GM12891 (cell line): ENCODE results near the gene SPCS2.
A peak's percentile ranks its signal among the peaks of the same experiment; 100 is the strongest.
"Not testable (repeated sequence)": the region's sequence is repeated elsewhere in the genome, so short reads cannot be mapped to it uniquely, and the experiment has no call there.

Source experiments
- DNase-seq: peaks from one replicate; pipeline ENCODE4 v3.0.0; 2011; ENCODE audit warnings: low spot score; ENCODE audit not compliant: insufficient read length
- FAIRE-seq: peaks from 2 replicates; lab custom pipeline; 2011; peaks lifted over from hg19 to GRCh38; lab: Jason Lieb, UNC
- PAX5 ChIP-seq: IDR thresholded peaks from 2 replicates; pipeline ENCODE4 v1.6.1; 2011; ENCODE audit warnings: low read length, moderate library complexity, mild to moderate bottlenecking; ENCODE audit not compliant: insufficient read depth, severe bottlenecking
- POLR2A ChIP-seq: IDR thresholded peaks from 2 replicates; pipeline ENCODE4 v1.6.1; 2011; ENCODE audit warnings: low read depth, low read length, control low read depth
- POLR2AphosphoS5 ChIP-seq: IDR thresholded peaks from 2 replicates; pipeline ENCODE4 v1.6.1; 2011; ENCODE audit warnings: low read depth, low read length, control low read depth
- POU2F2 ChIP-seq: IDR thresholded peaks from 2 replicates; pipeline ENCODE4 v1.6.1; 2011; ENCODE audit warnings: low read depth, mild to moderate bottlenecking, control low read depth, low read length, moderate library complexity
- SPI1 ChIP-seq: IDR thresholded peaks from 2 replicates; pipeline ENCODE4 v1.6.1; 2011; ENCODE audit warnings: low read depth, low read length, control low read depth
- TAF1 ChIP-seq: IDR thresholded peaks from 2 replicates; pipeline ENCODE4 v1.6.1; 2011; ENCODE audit warnings: low read depth, low read length, control low read depth

Gene SPCS2

DNA sequence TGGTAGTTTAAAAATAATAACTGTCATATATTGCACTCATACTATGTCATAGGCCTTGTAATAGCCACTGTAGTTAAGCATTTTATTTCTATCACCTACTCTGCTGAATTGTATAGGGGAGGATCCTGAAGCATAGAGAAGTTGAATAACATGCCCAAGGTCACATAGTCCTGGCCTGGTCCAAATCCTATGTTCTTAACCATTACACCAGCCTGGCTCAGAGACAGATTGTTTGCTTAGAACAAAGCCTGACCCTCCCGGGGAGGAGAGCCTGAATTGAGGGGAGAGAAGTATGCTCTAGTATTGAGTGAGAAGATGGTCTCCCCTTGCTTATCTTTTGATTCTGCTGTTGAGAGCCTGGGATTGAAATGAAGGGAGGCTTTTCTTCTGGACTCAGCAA is 41.9 kb downstream of the SPCS2 start:
- FAIRE-seq = no peak
- TF ChIP-seq POLR2AphosphoS5 (no peak), PAX5 (no peak), POLR2A (no peak), POU2F2 (no peak), TAF1 (no peak), SPI1 (no peak)
- DNase-seq = no peak

DNA sequence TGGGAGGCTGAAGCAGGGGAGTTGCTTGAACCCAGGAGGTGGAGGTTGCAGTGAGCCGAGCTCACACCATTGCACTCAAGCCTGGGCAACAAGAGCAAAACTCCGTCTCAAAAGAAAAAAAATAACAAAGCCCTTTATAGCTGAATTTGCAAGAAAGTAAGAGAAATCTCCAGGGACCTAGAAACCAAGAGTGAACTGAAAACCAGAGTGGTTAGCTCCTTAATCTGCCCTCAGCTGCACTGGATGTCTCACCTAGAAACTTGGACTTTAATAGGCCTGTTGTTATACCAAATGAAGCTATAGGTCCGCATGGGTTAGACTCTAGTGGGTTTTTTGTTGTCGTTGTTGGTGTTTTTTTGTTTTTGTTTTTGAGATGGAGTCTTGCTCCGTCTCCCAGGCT is 43.8 kb downstream of the SPCS2 start:
- DNase-seq (peak; percentile 12), FAIRE-seq (no peak)

DNA sequence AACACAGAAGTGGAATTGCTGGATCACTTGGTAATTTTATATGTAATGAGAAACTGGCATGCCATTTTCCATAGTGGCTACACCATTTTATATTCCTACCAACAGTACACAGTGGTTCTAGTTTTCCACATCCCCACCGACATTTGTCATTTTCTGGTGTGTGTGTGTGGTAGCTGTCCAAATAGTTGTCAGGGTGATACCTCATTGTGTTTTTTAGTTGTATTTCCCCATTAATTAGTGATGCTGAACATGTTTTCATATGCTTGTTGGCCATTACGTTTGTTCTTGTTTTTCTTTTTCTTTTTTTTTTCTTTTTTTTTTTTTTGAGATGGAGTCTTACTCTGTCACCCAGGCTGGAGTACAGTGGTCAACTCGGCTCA is 51.9 kb downstream of the SPCS2 start:
- FAIRE-seq (no peak), DNase-seq (no peak)
- TF ChIP-seq SPI1 (no peak), POU2F2 (no peak), TAF1 (no peak), PAX5 (no peak), POLR2A (no peak), POLR2AphosphoS5 (no peak)

More for the DNA sequence above, 43.8 kb downstream of the SPCS2 start:
- TF ChIP-seq TAF1 (no peak), POLR2A (no peak), POLR2AphosphoS5 (no peak), SPI1 (no peak), PAX5 (no peak), POU2F2 (no peak)

GRCh38 chr11:75001686-75002085 is 52.6 kb downstream of the SPCS2 start:
- peak; percentile 70 for FAIRE-seq
- TF ChIP-seq TAF1 (no peak), POLR2A (no peak), PAX5 (no peak), SPI1 (no peak), POU2F2 (no peak), POLR2AphosphoS5 (no peak)
- no peak for DNase-seq

DNA sequence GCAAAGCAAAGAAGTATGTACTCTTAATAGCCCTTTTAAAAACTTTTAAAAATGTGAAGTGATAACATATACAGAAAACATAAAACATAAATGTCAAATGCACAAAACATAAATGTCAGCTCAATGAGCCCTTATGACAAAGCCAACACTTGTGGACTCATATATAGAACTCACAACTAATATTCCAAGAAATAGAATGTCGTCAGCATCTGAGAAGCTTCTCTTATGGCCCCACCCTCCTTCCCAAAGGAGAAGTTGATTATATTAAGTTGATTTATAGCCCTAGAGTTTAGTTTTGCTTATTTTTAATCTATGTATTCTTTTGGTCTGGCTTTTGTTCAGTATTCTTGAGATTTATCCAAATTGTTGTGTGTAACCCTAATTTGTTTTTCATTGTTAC is 53.5 kb downstream of the SPCS2 start:
- no peak for TF ChIP-seq SPI1
- TF ChIP-seq PAX5 = no peak
- TF ChIP-seq POLR2A = no peak
- no peak for TF ChIP-seq POLR2AphosphoS5
- TF ChIP-seq TAF1 = no peak
- TF ChIP-seq POU2F2 = no peak
- DNase-seq (no peak), FAIRE-seq (no peak)

DNA sequence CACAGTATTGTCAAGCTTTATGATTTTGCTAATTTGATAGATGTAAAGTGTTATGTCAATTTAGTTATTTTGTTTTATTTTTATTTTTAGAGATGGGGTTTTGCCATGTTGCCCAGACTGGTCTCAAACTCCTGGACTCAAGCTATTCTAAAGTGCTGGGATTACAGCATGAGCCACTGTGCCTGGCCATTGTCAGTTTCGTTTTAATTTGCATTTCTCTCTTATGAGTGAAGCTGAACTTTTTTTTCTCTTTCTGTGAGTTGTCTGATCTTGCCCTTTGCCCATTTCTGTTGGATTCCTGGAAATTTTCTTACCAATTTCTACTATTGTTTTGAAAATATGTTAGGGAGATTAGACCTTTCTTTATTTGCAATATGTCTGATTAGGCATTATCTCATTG is 55.1 kb downstream of the SPCS2 start:
- TF ChIP-seq POU2F2 (no peak), POLR2AphosphoS5 (no peak), PAX5 (no peak), POLR2A (no peak)
- FAIRE-seq (no peak), DNase-seq (no peak)

- DNase-seq (no peak), FAIRE-seq (no peak)
- TF ChIP-seq POU2F2 (no peak), POLR2AphosphoS5 (no peak), SPI1 (no peak), PAX5 (no peak), POLR2A (no peak), TAF1 (no peak)
Observed at GRCh38 chr11:75011357-75011756, 62.3 kb downstream of the SPCS2 start.

DNA sequence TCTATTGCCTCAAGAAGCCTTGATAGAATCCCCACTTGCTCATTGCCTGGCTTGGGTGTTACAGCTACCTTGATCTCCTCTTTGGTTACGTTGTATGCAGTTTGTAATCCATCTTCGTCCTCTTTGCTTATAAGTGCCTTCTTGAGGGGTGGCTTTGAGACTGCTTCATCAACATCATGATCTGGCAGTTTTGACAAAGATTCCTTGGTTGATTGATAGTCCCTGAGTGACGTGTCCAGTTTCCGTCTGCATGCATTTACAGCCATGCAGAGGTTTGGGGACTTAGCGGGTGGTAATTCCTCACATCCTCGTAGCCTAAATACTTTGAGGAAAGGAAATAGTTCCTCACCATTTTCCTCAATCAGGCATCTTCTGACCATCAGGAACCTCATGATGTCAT is 62.8 kb downstream of the SPCS2 start:
- DNase-seq = no peak
- FAIRE-seq = no peak
- TF ChIP-seq POLR2AphosphoS5 (no peak), POU2F2 (no peak), SPI1 (no peak), POLR2A (no peak), PAX5 (no peak), TAF1 (no peak)

- DNase-seq (no peak), FAIRE-seq (no peak)
- no peak for TF ChIP-seq TAF1
- TF ChIP-seq POU2F2 = no peak
- no peak for TF ChIP-seq POLR2AphosphoS5
- TF ChIP-seq POLR2A = no peak
- TF ChIP-seq SPI1 = no peak
- TF ChIP-seq PAX5 = no peak
Observed at GRCh38 chr11:75013051-75013450, 64.0 kb downstream of the SPCS2 start.

GRCh38 chr11:75014129-75014528 is 65.1 kb downstream of the SPCS2 start:
- DNase-seq (no peak), FAIRE-seq (no peak)
- TF ChIP-seq SPI1 (no peak), POLR2A (no peak), PAX5 (no peak), TAF1 (no peak), POLR2AphosphoS5 (no peak), POU2F2 (no peak)

GRCh38 chr11:75019200-75019599 is 70.1 kb downstream of the SPCS2 start:
- FAIRE-seq, DNase-seq: not testable (repeated sequence)

GRCh38 chr11:75020328-75020727 is 71.3 kb downstream of the SPCS2 start:
- not testable (repeated sequence) for FAIRE-seq, DNase-seq
